Measurements from ENCODE around the gene TRIO. TPM values are rescaled to one million over a fixed set of nuclear protein-coding genes. Genes with fewer than 3 reads are reported as not detected.
A peak's percentile ranks its signal among the peaks of the same experiment; 100 is the strongest.

The TRIO gene
- total and polyA plus RNA-seq, 2 donors (not counting 1 experiment from before 2014, with no cell fraction given): 134 to 281 TPM

GRCh38 chr5:14208071-14209021 lies 65.2 kb downstream of the TRIO start:
- Histone ChIP-seq H4K20me1 (ENCODE audit: control insufficient read depth, extremely low read depth, insufficient read depth, low read length) (peaks cover 2% of the 10 kb centered on the region), H2AFZ (ENCODE audit: low read length) (no peak overlapping the region), H3K27me3 (ENCODE audit: control insufficient read depth, insufficient read depth, low read length) (no peaks in the 10 kb centered on the region), H3K9me3 (ENCODE audit: control insufficient read depth, insufficient read depth, low read depth, low read length) (no peaks in the 10 kb centered on the region), H3K79me2 (ENCODE audit: control insufficient read depth, insufficient read depth, low read length) (peaks cover 95% of the 10 kb centered on the region), H3K36me3 (ENCODE audit: control insufficient read depth, insufficient read depth, low read length) (no peaks in the 10 kb centered on the region), H3K9ac (ENCODE audit: insufficient read depth, low read length) (no peak overlapping the region), H3K4me2 (ENCODE audit: extremely low read depth, insufficient read depth, low read length) (peak overlapping the region; percentile 76), H3K27ac (ENCODE audit: insufficient read depth, low read length) (peak overlapping the region; percentile 84), H3K4me3 (replicated peaks in 1 of 4; ENCODE audit: control extremely low read depth in 1 of 4, insufficient read depth in 1 of 4, low read depth in 3 of 4, low read length in 4 of 4) (peak overlapping the region in 3 of 4 experiments; percentile 13 to 44 (median 44)), H3K4me1 (ENCODE audit: control insufficient read depth, extremely low read depth, insufficient read depth, low read length) (peaks cover 38% of the 10 kb centered on the region)
- TF ChIP-seq CTCF (conservative IDR thresholded peaks at IDR 0.05 in 1 of 2, IDR thresholded peaks at IDR 0.05 in 1 of 2; ENCODE audit: low read depth in 1 of 2, low read length in 2 of 2) (no peak), EZH2 (IDR thresholded peaks at IDR 0.05; ENCODE audit: low read length, missing control alignments) (no peak)
- DNase-seq (ENCODE audit: low read depth in 2 of 2): peak; percentile 93 to 95

- no peak overlapping the region for H2AFZ ChIP-seq (ENCODE audit: low read length)
- H3K4me3 ChIP-seq (replicated peaks in 1 of 4; ENCODE audit: control extremely low read depth in 1 of 4, insufficient read depth in 1 of 4, low read depth in 3 of 4, low read length in 4 of 4): no peak overlapping the region
- TF ChIP-seq CTCF (conservative IDR thresholded peaks at IDR 0.05 in 1 of 2, IDR thresholded peaks at IDR 0.05 in 1 of 2; ENCODE audit: low read depth in 1 of 2, low read length in 2 of 2): no peak
- TF ChIP-seq EZH2 (IDR thresholded peaks at IDR 0.05; ENCODE audit: low read length, missing control alignments): no peak
- DNase-seq (ENCODE audit: low read depth in 2 of 2): no peak
- H3K79me2 ChIP-seq (ENCODE audit: control insufficient read depth, insufficient read depth, low read length): peaks cover 95% of the 10 kb centered on the region
- H3K9ac ChIP-seq (ENCODE audit: insufficient read depth, low read length): no peak overlapping the region
- H3K36me3 ChIP-seq (ENCODE audit: control insufficient read depth, insufficient read depth, low read length): no peaks in the 10 kb centered on the region
- H4K20me1 ChIP-seq (ENCODE audit: control insufficient read depth, extremely low read depth, insufficient read depth, low read length): peaks cover 2% of the 10 kb centered on the region
- no peaks in the 10 kb centered on the region for H3K9me3 ChIP-seq (ENCODE audit: control insufficient read depth, insufficient read depth, low read depth, low read length)
- H3K27ac ChIP-seq (ENCODE audit: insufficient read depth, low read length): peak overlapping the region; percentile 84
- H3K4me1 ChIP-seq (ENCODE audit: control insufficient read depth, extremely low read depth, insufficient read depth, low read length): peaks cover 35% of the 10 kb centered on the region
- no peaks in the 10 kb centered on the region for H3K27me3 ChIP-seq (ENCODE audit: control insufficient read depth, insufficient read depth, low read length)
- peak overlapping the region; percentile 76 for H3K4me2 ChIP-seq (ENCODE audit: extremely low read depth, insufficient read depth, low read length)
Observed at GRCh38 chr5:14209222-14209822, 66.2 kb downstream of the TRIO start.

- H3K4me3 ChIP-seq (replicated peaks in 1 of 4; ENCODE audit: control extremely low read depth in 1 of 4, insufficient read depth in 1 of 4, low read depth in 3 of 4, low read length in 4 of 4): no peak overlapping the region
- H3K79me2 ChIP-seq (ENCODE audit: control insufficient read depth, insufficient read depth, low read length): peaks cover 95% of the 10 kb centered on the region
- peaks cover 34% of the 10 kb centered on the region for H3K4me1 ChIP-seq (ENCODE audit: control insufficient read depth, extremely low read depth, insufficient read depth, low read length)
- DNase-seq (ENCODE audit: low read depth in 2 of 2): no peak
- peak overlapping the region; percentile 84 for H3K27ac ChIP-seq (ENCODE audit: insufficient read depth, low read length)
- H3K4me2 ChIP-seq (ENCODE audit: extremely low read depth, insufficient read depth, low read length): no peak overlapping the region
- H3K27me3 ChIP-seq (ENCODE audit: control insufficient read depth, insufficient read depth, low read length): no peaks in the 10 kb centered on the region
- no peaks in the 10 kb centered on the region for H3K9me3 ChIP-seq (ENCODE audit: control insufficient read depth, insufficient read depth, low read depth, low read length)
- H4K20me1 ChIP-seq (ENCODE audit: control insufficient read depth, extremely low read depth, insufficient read depth, low read length): peaks cover 4% of the 10 kb centered on the region
- H3K36me3 ChIP-seq (ENCODE audit: control insufficient read depth, insufficient read depth, low read length): no peaks in the 10 kb centered on the region
- no peak for TF ChIP-seq EZH2 (IDR thresholded peaks at IDR 0.05; ENCODE audit: low read length, missing control alignments)
- TF ChIP-seq CTCF (conservative IDR thresholded peaks at IDR 0.05 in 1 of 2, IDR thresholded peaks at IDR 0.05 in 1 of 2; ENCODE audit: low read depth in 1 of 2, low read length in 2 of 2): no peak
- no peak overlapping the region for H2AFZ ChIP-seq (ENCODE audit: low read length)
- no peak overlapping the region for H3K9ac ChIP-seq (ENCODE audit: insufficient read depth, low read length)
Observed at GRCh38 chr5:14209836-14210235, 66.7 kb downstream of the TRIO start.
